HCT116 (cell line): ENCODE data around the gene KIF13A.

Experiments
- ATF3 ChIP-seq: IDR thresholded peaks from 2 replicates; pipeline ENCODE4 v1.6.1; 2012
- EGR1 ChIP-seq: IDR thresholded peaks from 2 replicates; pipeline ENCODE4 v1.6.1; 2012; ENCODE audit warnings: low read depth
- ELF1 ChIP-seq: IDR thresholded peaks from 2 replicates; pipeline ENCODE4 v1.6.1; 2012; ENCODE audit warnings: low read depth, borderline replicate concordance
- EZH2 ChIP-seq: fragments of 200-600 bp; sonication (generic); IDR thresholded peaks from 2 replicates; pipeline ENCODE4 v1.6.1; 2017; ENCODE audit warnings: antibody characterized with exemption, mixed run types
- FOSL1 ChIP-seq: IDR thresholded peaks from 2 replicates; pipeline ENCODE4 v1.6.1; 2012; ENCODE audit warnings: low read depth
- POLR2A ChIP-seq: IDR thresholded peaks from 2 replicates; pipeline ENCODE4 v1.7.0; 2011; ENCODE audit warnings: borderline replicate concordance; ENCODE audit not compliant: insufficient read depth, insufficient read length; ENCODE audit errors: extremely low read depth
- POLR2AphosphoS5 ChIP-seq: IDR thresholded peaks from 2 replicates; pipeline ENCODE4 v1.6.1; 2011; ENCODE audit warnings: mild to moderate bottlenecking, low read depth, low read length, moderate library complexity
- RAD21 ChIP-seq: IDR thresholded peaks from 2 replicates; pipeline ENCODE4 v1.6.1; 2012; ENCODE audit warnings: low read depth, mild to moderate bottlenecking
- REST ChIP-seq: IDR thresholded peaks from 2 replicates; pipeline ENCODE4 v1.6.1; 2012; ENCODE audit warnings: low read depth
- SRF ChIP-seq: IDR thresholded peaks from 2 replicates; pipeline ENCODE4 v1.6.1; 2012; ENCODE audit warnings: low read depth
- ZFX ChIP-seq: fragments of 450-650 bp; IDR thresholded peaks from 2 replicates; pipeline ENCODE4 v1.6.1; 2017
- ZNF274 ChIP-seq: fragments of 200-500 bp; sonication (Bioruptor generic); IDR thresholded peaks from 2 replicates; pipeline ENCODE4 v1.6.1; 2014; ENCODE audit warnings: mild to moderate bottlenecking, low read depth, low read length, inconsistent platforms
- TF ChIP-seq, protein P1 (sequence below), 3 experiments: fragments of 200-600 bp in 1 of 3; sonication (generic) in 1 of 3; IDR thresholded peaks in 2 of 3; conservative IDR thresholded peaks in 1 of 3; 2 replicates each; pipeline ENCODE4 v1.5.1; 2012 to 2017; ENCODE audit warnings: low read depth in 2 of 3, low read length in 2 of 3, antibody characterized with exemption in 1 of 3, borderline replicate concordance in 1 of 3, control low read depth in 1 of 3, mild to moderate bottlenecking in 1 of 3, mixed read lengths in 1 of 3, mixed run types in 1 of 3, moderate library complexity in 1 of 3; ENCODE audit not compliant: insufficient read depth in 1 of 3
- TF ChIP-seq, protein P2 (sequence below): IDR thresholded peaks from 2 replicates; pipeline ENCODE4 v1.6.1; 2012

DNA sequence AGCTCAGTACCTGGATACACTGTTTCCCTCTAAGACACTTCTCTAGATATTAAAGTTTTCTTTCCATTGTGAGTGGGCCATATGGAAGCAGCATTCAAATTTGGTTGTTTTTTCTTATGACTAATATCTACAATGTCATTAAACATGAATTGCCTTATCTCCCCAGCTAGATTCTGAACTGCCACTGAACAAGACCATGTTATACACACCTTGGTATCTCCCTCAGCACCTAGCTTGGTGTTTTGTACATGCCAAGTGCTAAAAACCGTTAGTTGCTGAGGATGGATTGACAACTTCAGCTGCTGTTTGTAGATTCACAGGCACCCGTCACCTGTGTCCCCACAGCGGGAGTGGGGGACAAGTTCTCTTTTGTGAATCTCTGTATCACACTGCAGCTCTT lies 131.1 kb downstream of the KIF13A start:
- TF ChIP-seq ZFX (no peak), ZNF274 (no peak), POLR2A (no peak), EZH2 (no peak), FOSL1 (no peak), EGR1 (no peak), POLR2AphosphoS5 (no peak), ATF3 (no peak), REST (no peak), SRF (no peak), ELF1 (no peak), RAD21 (no peak)
- TF ChIP-seq, protein P1, sequence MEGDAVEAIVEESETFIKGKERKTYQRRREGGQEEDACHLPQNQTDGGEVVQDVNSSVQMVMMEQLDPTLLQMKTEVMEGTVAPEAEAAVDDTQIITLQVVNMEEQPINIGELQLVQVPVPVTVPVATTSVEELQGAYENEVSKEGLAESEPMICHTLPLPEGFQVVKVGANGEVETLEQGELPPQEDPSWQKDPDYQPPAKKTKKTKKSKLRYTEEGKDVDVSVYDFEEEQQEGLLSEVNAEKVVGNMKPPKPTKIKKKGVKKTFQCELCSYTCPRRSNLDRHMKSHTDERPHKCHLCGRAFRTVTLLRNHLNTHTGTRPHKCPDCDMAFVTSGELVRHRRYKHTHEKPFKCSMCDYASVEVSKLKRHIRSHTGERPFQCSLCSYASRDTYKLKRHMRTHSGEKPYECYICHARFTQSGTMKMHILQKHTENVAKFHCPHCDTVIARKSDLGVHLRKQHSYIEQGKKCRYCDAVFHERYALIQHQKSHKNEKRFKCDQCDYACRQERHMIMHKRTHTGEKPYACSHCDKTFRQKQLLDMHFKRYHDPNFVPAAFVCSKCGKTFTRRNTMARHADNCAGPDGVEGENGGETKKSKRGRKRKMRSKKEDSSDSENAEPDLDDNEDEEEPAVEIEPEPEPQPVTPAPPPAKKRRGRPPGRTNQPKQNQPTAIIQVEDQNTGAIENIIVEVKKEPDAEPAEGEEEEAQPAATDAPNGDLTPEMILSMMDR (IDR thresholded peaks at IDR 0.05 in 2 of 3, conservative IDR thresholded peaks at IDR 0.05 in 1 of 3; ENCODE audit: borderline replicate concordance in 1 of 3, insufficient read depth in 1 of 3, low read depth in 2 of 3, low read length in 2 of 3), result no peak
- TF ChIP-seq, protein P2, sequence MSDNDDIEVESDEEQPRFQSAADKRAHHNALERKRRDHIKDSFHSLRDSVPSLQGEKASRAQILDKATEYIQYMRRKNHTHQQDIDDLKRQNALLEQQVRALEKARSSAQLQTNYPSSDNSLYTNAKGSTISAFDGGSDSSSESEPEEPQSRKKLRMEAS, result no peak
